HL-60/S4 treated with retinoic acid at 250 ng/mL for 4 days and 3 days (cell line): ENCODE results near the gene LRRC27.
"Not testable (repeated sequence)": the region's sequence is repeated elsewhere in the genome, so short reads cannot be mapped to it uniquely, and the experiment has no call there.

Source experiments
- in situ Hi-C: fragments of 300-500 bp; cut with MboI; formaldehyde crosslinking; loops from 2 replicates; pipeline ENCODE4 v1.7.0; 2022; ENCODE audit warnings: low sequenced_read_pairs

The LRRC27 gene

DNA sequence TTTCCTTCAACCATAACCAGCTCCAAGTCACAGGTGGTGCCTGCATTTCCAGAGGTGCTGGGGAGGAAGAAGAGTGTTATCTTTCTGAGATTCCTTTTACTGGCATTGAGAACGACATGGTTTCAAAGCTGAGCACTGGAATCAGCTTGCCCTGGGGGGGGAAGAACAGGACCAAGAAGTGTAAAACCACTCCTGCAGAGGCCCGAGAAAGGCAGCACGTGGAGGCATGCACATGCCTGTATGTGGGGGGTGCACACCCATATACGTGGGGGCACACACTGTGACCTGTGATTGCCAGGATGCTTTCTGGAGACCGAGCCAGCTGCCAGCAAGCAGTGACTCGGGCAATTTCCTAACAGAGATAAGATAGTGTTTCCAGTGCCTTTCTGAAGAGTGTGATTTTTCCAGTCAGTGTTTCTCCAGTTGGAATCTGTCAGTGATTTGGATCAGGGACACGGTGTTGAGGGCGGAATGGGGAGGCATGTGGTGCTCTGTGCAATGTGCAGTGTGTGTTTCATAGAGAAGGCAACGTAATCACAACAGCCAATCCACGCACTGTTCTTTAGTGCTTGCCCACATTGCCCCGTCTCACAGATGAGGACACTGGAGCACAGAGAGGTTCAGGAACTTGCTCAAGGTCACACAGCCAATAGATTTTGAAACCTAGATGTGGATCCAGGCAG lies 4.2 kb downstream of the LRRC27 start:
- in situ Hi-C loops = no loop called here

DNA sequence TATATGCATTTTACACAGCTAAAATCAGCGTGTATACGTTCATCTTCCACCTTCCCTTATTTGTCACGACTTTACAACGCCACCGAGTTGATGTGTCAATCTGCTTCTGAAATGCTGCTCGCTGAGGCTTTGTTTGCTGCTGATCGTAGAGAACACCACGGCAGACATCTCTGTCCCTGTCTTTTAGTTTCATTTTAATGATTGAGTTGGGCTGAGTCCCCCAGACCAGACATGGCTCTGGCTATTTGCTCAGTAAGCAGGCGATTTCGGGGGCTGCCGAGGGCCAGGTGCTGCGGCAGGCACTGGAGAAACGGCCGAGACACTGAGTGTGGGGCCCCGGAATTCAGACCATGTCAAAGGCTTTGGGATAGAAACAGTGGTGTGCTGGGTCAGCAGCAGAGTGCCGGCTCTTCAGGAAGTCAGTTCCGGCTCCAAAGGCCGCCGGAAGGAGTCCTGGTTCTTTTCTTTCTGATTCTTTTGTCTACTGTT lies 5.0 kb downstream of the LRRC27 start:
- in situ Hi-C loops = no loop called here

DNA sequence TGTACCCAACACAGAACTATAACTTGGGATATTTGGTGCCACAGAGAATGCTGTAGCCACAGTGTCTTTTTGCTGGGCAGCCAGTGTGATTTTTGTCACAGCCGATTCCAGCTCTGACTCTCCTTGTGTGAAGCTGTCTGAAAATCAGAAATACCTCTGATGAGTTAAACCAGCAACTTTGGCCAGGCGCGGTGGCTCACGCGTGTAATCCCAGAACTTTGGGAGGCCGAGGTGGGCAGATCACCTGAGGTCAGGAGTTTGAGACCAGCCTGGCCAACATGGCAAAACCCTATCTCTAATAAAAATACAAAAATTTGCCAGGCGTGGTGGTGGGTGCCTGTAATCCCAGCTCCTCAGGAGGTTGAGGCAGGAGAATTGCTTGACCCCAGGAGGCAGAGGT lies 5.9 kb downstream of the LRRC27 start:
- in situ Hi-C loops = not testable (repeated sequence)

DNA sequence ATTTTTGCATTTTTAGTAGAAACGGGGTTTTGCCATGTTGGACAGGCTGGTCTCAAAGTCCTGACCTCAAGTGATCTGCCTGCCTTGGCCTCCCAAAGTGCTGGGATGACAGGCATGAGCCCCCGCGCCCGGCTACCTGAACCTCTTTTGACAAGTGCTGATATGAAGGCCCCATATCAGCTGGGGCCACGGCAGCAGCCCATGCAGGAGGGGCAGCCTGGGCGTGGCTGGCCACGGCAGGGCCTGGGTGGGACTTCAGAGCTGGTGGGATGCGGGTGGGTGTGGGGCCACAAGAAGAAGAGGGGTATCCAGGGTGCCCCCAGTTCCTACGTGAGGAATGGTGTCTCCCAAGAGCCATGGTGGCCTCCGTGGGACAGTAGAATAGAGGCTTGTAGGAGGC lies 6.9 kb downstream of the LRRC27 start:
- in situ Hi-C loops = no loop called here

DNA sequence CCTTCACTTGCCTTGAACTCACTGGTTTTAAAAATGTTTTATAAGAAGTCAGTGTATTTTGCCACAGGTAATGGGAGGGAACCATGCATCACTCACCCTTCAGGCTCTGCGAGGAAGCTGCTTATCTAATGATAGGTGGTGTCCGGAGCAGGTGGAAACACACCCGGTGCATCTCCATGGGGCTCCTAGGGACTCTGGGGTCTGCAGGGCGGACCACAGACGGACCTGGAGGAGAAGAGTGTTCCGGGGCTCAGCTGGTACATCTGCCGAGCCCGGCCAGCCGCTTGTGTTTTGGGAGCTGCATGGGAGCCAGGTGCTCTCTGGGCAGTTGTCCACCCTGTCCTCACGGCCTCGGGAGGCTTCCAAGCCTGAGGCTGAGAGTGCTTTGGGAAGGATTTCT lies 7.3 kb downstream of the LRRC27 start:
- in situ Hi-C loops = no loop called here

DNA sequence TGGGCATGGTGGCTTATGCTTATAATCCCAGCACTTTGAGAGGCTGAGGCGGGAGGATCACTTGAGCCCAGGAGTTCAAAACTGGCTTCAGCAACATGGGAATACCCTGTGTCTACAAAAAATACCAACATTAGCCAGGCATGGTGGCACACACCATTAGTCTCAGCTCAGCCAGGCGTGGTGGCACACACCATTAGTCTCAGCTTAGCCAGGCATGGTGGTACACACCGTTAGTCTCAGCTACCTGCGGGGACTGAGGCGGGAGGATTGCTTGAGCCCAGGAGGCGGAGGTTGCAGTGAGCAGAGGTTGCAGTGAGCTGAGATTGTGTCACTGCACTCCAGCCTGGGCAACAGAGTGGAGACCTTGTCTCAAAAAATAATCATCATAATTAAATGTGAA lies 9.0 kb downstream of the LRRC27 start:
- in situ Hi-C loops = no loop called here

DNA sequence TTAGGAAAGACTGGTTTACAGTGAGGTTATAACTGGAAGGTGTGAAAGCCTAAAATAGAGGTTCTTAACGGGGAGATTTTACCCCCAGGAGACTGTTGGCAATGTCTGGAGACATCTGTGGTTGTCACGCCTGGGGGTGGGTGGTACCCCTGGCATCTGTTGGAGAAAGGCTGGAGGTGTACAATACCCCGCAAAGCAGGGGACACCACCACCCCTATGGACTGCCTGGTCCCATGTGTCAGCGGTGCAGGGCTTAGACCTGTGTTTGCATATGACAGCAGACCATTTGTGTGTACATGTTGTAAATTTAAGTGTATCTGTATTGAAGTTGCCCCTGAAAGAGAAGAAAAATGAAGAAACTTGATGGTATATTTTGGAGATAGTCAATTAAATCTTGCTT lies 9.8 kb downstream of the LRRC27 start:
- in situ Hi-C loops = no loop called here

DNA sequence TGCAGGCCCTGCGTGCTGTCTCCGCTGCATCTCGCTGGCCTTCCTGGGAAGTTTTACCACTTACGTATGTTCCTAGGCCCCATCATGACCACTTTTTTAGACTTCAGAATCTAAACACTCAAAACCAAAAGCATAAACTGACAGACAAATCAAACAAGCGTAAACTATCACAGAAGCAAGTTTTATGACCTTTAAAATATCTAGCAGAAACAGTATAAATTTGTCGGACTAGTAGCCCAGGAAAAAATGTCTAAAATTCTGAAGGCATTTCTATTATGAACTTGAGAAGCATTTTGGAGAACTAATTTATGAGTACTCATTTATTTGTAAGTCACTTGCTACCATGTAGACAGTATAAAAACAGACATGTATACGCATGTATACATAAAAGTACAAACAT lies 10.6 kb downstream of the LRRC27 start:
- in situ Hi-C loops = no loop called here

DNA sequence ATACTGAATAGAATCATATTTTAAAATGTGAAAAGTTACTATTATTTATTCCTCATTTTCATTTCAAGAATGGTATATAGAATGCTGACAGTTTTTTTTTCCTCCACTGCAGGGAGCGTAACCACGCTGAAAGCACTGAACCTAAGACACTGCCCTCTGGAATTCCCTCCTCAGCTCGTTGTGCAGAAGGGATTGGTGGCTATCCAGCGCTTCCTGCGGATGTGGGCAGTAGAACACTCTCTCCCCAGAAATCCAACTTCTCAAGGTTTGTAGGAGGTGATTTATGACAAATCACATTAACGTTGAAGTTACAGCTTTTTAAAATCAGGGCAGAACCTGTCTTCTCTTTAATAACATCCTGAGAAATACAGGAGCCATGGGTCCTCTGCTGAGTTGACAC lies 12.4 kb downstream of the LRRC27 start:
- in situ Hi-C loops = no loop called here

DNA sequence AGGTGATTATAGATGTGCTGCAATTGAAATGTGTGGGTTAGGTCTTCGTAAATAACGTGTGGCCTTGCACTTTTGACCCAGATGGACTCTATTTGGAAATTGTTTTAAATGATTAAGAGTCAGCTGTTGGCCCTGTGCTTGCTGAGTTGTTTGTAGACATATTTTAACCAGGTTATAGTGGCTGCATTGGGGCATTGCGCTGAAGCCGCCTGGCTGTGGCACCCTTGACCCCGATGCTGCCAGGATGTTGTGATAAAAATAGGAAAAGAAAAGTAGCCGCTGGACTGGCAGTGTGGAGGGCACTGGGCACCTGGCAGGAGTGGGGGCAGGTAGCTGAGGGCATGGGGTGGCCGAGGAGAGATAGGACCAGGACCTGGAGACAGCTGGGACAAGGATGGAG lies 13.4 kb downstream of the LRRC27 start:
- in situ Hi-C loops = no loop called here

DNA sequence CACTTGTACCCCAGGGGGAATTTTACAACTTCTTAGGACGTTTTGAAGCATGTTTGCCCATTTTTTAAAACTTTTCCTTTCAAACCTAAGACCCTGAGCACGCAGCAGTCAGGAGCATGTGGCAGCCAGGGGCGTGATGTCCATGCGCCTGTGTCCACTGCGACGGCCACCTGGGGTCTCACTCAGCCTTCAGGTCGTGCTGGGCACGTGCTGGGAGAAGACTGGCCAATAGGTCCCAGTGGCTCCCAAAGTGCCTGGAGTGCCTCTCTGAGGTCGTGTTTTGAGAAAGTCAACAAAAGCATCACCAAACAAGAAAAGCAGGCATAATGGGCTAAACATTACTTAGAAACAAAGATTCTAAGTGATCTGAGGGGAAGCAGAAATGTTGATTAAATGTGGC lies 14.8 kb downstream of the LRRC27 start:
- in situ Hi-C loops = no loop called here

DNA sequence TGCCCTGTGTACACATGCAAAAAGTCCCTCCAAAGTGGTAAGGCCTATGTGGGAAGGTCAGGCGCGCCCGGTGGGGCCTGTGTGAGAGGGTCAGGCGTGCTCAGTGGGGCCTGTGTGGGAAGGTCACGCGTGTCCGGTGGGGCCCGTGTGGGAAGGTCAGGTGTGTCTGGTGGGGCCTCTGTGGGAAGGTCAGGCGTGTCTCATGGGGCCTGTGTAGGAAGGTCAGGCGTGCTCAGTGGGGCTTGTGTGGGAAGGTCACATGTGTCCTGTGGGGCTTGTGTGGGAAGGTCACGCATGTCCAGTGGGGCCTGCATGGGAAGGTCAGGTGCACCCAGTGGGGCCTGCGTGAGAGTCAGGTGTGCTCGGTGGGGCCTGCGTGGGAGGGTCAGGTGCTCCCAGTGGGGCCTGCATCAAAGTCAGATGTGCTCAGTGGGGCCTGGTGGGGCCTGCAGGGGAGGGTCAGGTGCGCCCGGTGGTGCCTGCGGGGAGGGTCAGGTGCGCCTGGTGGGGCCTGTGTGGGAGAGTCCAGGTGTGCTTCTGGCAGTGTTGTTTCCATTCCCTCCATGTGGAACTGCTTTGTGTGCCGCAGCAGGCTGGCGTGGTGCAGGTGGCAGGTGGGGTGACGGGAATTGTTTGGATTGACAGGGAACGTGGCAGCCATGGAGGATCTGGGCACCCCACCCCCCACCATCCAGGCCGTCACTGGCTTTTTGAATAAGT lies 15.4 kb downstream of the LRRC27 start:
- in situ Hi-C loops = no loop called here

DNA sequence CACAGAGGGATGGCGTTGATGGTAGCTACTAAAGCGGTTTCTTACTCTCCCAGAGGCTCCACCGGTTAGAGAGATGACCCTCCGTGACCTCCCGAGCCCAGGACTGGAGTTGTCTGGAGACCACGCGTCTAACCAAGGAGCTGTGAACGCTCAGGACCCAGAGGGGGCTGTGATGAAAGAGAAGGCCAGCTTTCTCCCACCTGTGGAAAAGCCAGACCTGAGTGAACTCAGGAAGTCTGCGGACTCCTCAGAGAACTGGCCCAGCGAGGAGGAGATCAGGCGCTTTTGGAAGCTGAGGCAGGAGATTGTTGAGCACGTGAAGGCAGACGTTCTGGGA lies 15.9 kb downstream of the LRRC27 start:
- in situ Hi-C loops = no loop called here

DNA sequence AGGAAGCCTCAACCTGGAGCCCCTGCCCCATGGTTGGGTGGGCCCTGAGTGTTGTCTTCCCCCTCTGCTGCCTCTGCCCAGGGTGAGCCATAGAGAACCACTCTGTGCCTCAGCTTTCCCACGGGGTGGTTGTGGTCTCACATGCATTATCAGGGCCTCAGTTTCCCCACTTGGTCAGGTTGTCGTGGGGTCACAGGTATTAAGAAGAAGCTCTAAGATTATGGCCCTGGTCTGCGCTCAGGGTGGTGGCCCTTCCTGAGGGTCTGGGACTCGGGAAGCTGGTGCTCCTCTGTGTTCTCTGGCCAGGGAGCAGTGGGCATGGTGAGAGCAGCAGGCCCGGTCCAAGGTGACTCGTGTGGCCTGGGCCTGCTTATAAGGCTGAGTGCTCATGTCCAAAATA lies 17.8 kb downstream of the LRRC27 start:
- in situ Hi-C loops = no loop called here

DNA sequence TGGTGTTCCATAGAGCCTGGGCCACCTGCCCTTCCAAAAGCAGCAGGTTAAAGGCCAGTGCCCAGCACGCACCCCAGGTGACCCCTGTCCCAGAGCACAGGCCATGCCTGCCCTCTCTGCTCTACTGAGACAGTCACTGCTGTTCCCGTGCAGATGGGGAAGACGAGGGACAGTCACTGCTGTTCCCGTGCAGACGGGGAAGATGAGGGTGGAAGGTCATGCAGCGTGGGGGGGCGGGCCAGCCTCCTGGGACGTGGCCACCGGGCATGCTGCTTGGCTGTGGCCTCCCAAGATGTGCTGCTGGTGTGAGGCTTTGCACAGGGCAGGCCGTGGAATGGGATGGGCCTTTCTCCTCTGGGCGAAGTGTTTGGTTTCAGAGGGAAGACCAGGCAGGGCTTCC lies 18.4 kb downstream of the LRRC27 start:
- in situ Hi-C loops = no loop called here

DNA sequence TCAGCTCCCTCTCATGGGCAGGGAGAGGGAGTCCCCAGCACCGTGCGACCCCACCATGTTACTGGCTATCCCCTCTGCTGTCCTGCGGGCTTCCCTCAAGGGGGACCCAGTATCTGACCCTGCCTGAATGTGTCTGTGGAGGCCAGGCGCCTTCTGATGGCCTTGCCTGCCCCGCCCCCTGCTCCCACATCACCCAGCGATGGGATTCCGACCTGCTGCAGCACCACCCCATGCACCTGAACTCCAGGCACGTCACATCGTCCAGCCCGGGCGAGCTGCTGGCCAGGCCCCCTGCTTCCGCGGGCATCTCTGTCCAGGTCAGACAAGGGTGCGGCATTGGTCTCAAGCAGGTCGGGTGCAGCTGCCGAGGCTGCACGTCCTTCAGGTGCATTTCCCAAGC lies 19.0 kb downstream of the LRRC27 start:
- in situ Hi-C loops = no loop called here

DNA sequence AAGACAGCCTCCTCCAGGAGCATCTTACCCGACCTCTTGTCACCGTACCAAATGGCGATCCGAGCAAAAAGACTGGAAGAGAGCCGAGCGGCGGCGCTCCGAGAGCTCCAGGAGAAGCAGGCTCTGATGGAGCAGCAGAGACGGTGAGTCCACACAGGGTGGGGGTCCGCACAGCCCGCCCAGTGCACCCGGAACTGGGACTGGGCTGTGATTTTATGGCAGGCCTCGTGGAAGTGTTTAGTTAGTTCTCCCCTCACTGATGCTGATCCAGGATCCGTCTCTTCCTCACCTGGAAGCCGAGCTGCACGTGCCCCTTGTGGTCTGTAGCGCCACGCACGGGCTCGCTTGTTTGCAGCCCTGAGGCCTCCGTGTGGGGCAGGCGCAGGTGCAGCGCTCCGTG lies 19.6 kb downstream of the LRRC27 start:
- in situ Hi-C loops = no loop called here

DNA sequence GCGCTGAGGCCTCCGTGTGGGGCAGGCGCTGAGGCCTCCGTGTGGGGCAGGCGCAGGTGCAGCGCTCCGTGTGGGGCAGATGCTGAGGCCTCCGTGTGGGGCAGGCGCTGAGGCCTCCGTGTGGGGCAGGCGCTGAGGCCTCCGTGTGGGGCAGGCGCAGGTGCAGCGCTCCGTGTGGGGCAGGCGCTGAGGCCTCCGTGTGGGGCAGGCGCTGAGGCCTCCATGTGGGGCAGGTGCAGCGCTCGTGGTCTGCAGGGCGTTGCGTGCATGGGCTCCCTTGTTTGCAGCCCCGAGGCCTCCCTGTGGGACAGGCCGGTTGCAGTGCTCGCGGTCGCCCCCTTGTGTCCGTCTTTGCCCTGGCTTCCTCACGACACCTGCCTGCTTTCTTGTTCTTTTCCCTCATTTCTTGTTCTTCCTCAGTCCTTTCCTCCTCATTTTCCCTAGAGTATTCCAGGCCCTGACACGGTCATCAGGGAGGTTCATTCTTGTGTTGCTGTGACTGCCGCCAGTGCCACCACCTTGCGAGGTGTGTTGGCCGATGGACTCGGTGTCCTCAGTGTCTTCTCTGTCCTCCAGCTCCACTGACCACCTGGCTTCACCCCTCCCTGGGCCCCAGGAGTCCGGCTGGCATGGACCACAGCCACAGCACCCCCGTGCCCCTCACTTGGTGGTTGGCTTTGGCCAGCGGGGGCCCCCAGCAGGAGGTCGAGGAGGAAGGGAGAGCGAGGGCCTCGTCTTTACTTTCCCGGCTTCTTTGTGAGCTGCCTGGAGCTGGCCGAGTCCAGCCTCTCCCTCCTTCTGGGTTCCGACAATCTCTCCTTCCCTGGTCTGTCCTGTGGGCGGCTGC lies 20.7 kb downstream of the LRRC27 start:
- in situ Hi-C loops = not testable (repeated sequence)

DNA sequence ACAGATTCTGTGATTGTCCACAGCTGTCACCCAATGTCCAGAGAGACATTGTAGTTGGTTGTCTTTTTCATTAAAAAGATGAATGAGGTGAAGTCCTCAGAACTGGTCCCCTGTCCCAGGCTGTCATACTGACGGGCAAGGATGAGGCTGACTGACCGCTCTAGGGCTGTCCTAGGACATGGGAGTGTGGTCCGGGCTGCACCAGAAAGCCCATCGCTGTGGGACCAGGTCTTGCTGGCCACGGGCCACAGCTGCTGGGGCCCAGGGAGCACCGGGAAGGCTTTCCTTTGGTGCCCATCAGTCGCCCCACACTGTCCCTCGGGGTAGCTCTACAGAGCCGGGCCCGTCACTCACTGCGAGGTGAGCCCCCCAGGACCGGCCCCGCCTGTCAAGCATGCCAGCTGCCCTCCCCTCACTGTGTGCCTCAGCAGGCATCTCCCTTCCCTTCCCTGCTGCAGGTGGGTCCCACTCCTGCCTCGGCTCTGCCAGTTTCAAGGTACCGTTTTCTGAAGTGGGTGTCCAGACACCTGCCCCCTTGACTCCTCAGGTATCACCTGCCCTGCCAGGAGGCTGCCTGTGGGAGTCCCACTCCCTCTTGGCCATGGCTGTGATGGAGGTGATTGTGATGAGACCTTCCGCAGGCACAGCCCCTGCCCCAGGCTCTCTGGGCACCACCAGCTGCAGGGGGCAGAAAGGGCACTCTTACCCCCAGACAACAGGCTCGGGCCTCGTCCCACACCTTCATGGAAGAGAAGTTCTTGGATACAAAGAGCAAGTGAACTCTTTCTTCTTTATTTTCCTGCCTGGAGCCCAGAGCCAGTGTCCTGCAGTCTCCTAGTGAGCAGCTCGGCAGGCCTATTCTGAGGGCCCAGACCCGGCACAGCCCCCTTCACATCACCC lies 21.7 kb downstream of the LRRC27 start:
- in situ Hi-C loops = no loop called here

DNA sequence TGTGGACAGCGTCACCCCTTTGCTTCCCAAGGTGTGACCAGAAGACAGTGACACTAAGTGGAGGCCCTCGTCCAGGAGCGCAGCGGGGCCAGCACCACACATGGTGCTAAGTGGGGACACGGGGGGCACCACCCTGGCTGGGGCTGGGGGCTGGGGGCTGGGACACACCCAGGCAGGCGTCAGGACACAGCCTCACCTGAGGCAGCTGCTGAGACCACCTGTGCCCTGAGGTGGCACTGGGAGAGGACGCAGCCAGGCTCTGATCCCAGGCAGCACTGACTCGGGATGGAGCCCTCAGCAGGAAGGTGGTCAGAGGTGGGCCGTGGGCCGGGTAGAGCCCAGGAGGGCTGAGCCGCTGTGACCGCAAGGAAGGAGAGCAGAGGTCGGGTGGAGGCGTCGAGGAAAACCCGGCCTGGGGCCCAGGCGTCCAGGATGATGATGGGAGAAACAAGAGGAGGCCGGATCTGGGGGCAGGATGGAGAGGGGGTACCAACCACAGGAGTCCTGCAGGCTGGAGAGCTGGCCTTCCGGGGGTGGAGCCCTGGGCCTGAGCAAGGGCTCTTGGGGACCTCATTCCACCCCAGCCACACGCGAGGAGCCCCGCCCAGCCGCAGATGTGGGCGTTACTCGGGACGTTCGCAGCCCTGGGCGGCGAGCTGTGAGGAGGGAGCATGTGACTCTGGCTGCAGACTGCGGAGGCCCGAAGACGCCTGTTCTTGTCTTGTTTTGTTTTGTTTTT lies 22.5 kb downstream of the LRRC27 start:
- in situ Hi-C loops = no loop called here
